Ovary (tissue), 9 donors: ENCODE measurements around the gene HIBCH. TPM values are rescaled to one million over a fixed set of nuclear protein-coding genes. Genes with fewer than 3 reads are reported as not detected.
"Not testable (repeated sequence)": the region's sequence is repeated elsewhere in the genome, so short reads cannot be mapped to it uniquely, and the experiment has no call there.

Experiments
- DNase-seq, 5 donors: peaks; one replicate each; pipeline ENCODE4 v3.0.0-alpha.2; 2019 to 2020
- H3K27ac ChIP-seq, 2 donors: fragments of 200-600 bp; one replicate each; pipeline versions ENCODE4 v1.5.1 to v1.8.0; 2019 to 2022
- H3K27me3 ChIP-seq: fragments of 200-600 bp; one replicate; pipeline ENCODE4 v1.8.0; 2022
- H3K36me3 ChIP-seq: fragments of 200-600 bp; sonication (generic); one replicate; pipeline ENCODE4 v1.5.1; 2019
- H3K4me1 ChIP-seq: one replicate; pipeline ENCODE4 v1.8.1; 2013; ENCODE audit warnings: mild to moderate bottlenecking, moderate library complexity; ENCODE audit not compliant: insufficient read depth
- H3K4me3 ChIP-seq: fragments of 200-600 bp; sonication (generic); one replicate; pipeline ENCODE4 v1.5.1; 2017
- H3K9me3 ChIP-seq, 2 donors: fragments of 200-600 bp in 1 of 2; sonication (generic) in 1 of 2; one replicate each; pipeline versions ENCODE4 v1.5.1 to v1.8.1; 2013 to 2019; ENCODE audit warnings: mild to moderate bottlenecking in 1 of 2, moderate library complexity in 1 of 2
- CTCF ChIP-seq, 3 donors: fragments of 450-650 bp in 2 of 3; fragments of 200-600 bp in 1 of 3; IDR thresholded peaks; one replicate each; pipeline versions ENCODE4 v1.5.1 to v1.8.0; 2016 to 2022; ENCODE audit warnings: antibody characterized with exemption in 3 of 3, mild to moderate bottlenecking in 1 of 3
- EP300 ChIP-seq: sonication (generic); formaldehyde crosslinking; IDR thresholded peaks from one replicate; pipeline ENCODE4 v1.6.1; 2017; ENCODE audit warnings: antibody characterized with exemption
- POLR2A ChIP-seq: fragments of 450-650 bp; IDR thresholded peaks from one replicate; pipeline ENCODE4 v1.6.1; 2017; ENCODE audit warnings: antibody characterized with exemption, mild to moderate bottlenecking, moderate library complexity
- WGBS, 3 donors: extraction: QIAGEN DNeasy Blood & Tissue Kit in 1 of 3; methylation state at CpG; one replicate each; pipeline versions ENCODE4 v1.1.5 to v1.1.7; 2013 to 2017; 5-methylcytosine and 5-hydroxymethylcytosine counted together
- intact Hi-C, 4 donors: fragments of 100-400 bp; cut with DNase I; formaldehyde crosslinking; loops; one replicate each; pipeline versions ENCODE4 v1.11.0 to v1.15.1; 2022 to 2023
- polyA plus RNA-seq, 2 donors: library from polyadenylated mRNA; stranded (reverse); fragments of 200-250 nt in 1 of 2; fragments of 350-450 nt in 1 of 2; fragmentation: Illumina TruSeq in 1 of 2; extraction: RNeasy Lipid Tissue Mini Kit (QIAGEN cat#74804) in 1 of 2; gene quantifications; one replicate each; pipeline ENCODE4 v1.2.3, GENCODE V29; 2013 to 2014
- total RNA-seq, 7 donors: library from RNA; depleted of rRNA in 2 of 7; stranded (reverse); fragments of >200 nt in 2 of 7; fragmentation: NEBNext Ultra II Directional in 3 of 7; extraction: Animal tissue kit (Norgen Biotek cat#: 25700) in 3 of 7; gene quantifications; one replicate each; pipeline versions ENCODE4 v1.1.0 to v1.2.4, GENCODE V29; 2016 to 2023
- donor health status: DM: no; HTN: no; CAD: no; lungs with moderate emphysema.
- donor health status: DM: no; HTN: no; CAD: no.
- donor health status: Bipolar disorder and iron deficiency.
- donor health status: DM: yes; HTN: yes; CAD: no.
- donor health status: DM: no; HTN: no; CAD: no.
- donor health status: DM: yes; HTN: yes; CAD: no.

The HIBCH gene
- total and polyA plus RNA-seq, 9 donors: 9.7 to 28.4 (median 21.7) TPM

- intact Hi-C loops: no loop called here
- 60 to 75% (median 73%) methylated on average over 3 of the region's 3 CpGs for WGBS, 3 donors
- Histone ChIP-seq H3K4me1 (no peaks in the 10 kb centered on the region), H3K27ac (no peak overlapping the region), H3K9me3 (no peaks in the 10 kb centered on the region), H3K27me3 (no peaks in the 10 kb centered on the region), H3K36me3 (no peaks in the 10 kb centered on the region), H3K4me3 (no peak overlapping the region)
- no peak for TF ChIP-seq POLR2A
- no peak for TF ChIP-seq EP300
- TF ChIP-seq CTCF (IDR thresholded peaks at IDR 0.05): no peak
- DNase-seq: no peak
Measured at GRCh38 chr2:190159453-190159852, 160.2 kb downstream of the HIBCH start.

GRCh38 chr2:190158798-190159434 is 160.7 kb downstream of the HIBCH start:
- WGBS, 3 donors: 87 to 99% (median 97%) methylated on average over 3 of the region's 3 CpGs
- H3K27ac ChIP-seq: no peak overlapping the region
- H3K9me3 ChIP-seq: no peaks in the 10 kb centered on the region
- no peaks in the 10 kb centered on the region for H3K36me3 ChIP-seq
- H3K4me3 ChIP-seq: no peak overlapping the region
- intact Hi-C loops: no loop called here
- no peak for TF ChIP-seq POLR2A
- TF ChIP-seq CTCF (IDR thresholded peaks at IDR 0.05): no peak
- TF ChIP-seq EP300: no peak
- H3K27me3 ChIP-seq: no peaks in the 10 kb centered on the region
- H3K4me1 ChIP-seq: no peaks in the 10 kb centered on the region
- DNase-seq: no peak

- H3K36me3 ChIP-seq, H3K4me3 ChIP-seq, H3K9me3 ChIP-seq, DNase-seq, intact Hi-C loops, H3K27me3 ChIP-seq, H3K27ac ChIP-seq, H3K4me1 ChIP-seq: not testable (repeated sequence)
- 81 to 89% (median 87%) methylated on average over 10 of the region's 10 CpGs for WGBS, 3 donors
Measured at GRCh38 chr2:190157613-190158528, 161.8 kb downstream of the HIBCH start.

GRCh38 chr2:190156530-190157212 is 163.0 kb downstream of the HIBCH start:
- whole genome bisulfite sequencing, 3 donors: 90 to 92% (median 90%) methylated on average over 4 of the region's 4 CpGs
- Histone ChIP-seq H3K27me3 (no peaks in the 10 kb centered on the region), H3K4me3 (no peak overlapping the region), H3K36me3 (no peaks in the 10 kb centered on the region), H3K4me1 (no peaks in the 10 kb centered on the region), H3K9me3 (no peaks in the 10 kb centered on the region), H3K27ac (no peak overlapping the region)
- TF ChIP-seq EP300 (no peak), POLR2A (no peak), CTCF (IDR thresholded peaks at IDR 0.05) (no peak)
- intact Hi-C loops: no loop called here
- no peak for DNase-seq

Other genes starting within 250 kb of the HIBCH start
- gene INPP1, start 23.8 kb upstream of the HIBCH start, total RNA-seq: 10 to 100 TPM in 5 of 7 donors, 1 to 10 TPM in 2; 3.5 to 29.0 (median 12.2) TPM
- gene INPP1, start 23.8 kb upstream of the HIBCH start, polyA plus RNA-seq: 10 to 100 TPM; 12.7 to 51.2 TPM
- gene MFSD6, start 88.5 kb upstream of the HIBCH start, total RNA-seq: 10 to 100 TPM in 5 of 7 donors, 1 to 10 TPM in 2; 7.7 to 68.1 (median 11.8) TPM
- 10 to 100 TPM; 10.1 to 16.0 TPM for gene MFSD6, start 88.5 kb upstream of the HIBCH start, polyA plus RNA-seq
- gene NEMP2, start 214.9 kb upstream of the HIBCH start, total RNA-seq: 1 to 10 TPM; 2.8 to 6.4 (median 4.5) TPM
- gene NEMP2, start 214.9 kb upstream of the HIBCH start, polyA plus RNA-seq: 1 to 10 TPM; 1.4 to 5.8 TPM